ENCODE results near the gene PXK.
A peak's percentile ranks its signal among the peaks of the same experiment; 100 is the strongest.

Gene PXK

DNA sequence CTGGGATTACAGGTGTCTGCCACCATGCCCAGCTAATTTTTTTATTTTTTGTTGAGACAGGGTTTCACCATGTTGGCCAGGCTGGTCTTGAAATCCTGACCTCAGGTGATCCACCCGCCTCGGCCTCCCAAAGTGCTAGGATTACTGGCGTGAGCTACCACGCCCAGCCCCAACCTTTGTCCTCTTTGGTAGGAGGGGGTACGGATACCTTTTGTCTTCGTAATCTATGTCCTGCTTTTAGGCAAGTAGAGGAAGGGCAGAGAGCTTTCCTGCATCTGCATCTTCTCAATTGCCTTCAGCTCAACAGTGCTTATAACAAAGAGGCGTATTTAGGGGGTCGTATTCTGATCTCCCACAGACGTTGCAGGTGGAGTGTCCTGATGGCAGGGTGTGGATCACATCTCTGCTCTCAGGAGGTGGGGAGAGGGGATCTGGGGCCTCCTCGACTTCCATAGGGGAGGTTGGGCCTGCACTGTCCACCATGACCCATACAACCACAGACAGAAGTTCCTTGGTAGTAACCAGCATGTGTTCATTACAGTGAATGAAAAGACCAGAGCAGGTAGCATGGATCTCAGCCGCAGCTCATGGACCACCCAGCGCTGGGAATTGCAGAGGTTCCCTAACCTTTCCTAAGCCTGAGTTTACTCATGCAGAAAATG lies 137.8 kb downstream of the PXK start:
- no peak for FAIRE-seq

DNA sequence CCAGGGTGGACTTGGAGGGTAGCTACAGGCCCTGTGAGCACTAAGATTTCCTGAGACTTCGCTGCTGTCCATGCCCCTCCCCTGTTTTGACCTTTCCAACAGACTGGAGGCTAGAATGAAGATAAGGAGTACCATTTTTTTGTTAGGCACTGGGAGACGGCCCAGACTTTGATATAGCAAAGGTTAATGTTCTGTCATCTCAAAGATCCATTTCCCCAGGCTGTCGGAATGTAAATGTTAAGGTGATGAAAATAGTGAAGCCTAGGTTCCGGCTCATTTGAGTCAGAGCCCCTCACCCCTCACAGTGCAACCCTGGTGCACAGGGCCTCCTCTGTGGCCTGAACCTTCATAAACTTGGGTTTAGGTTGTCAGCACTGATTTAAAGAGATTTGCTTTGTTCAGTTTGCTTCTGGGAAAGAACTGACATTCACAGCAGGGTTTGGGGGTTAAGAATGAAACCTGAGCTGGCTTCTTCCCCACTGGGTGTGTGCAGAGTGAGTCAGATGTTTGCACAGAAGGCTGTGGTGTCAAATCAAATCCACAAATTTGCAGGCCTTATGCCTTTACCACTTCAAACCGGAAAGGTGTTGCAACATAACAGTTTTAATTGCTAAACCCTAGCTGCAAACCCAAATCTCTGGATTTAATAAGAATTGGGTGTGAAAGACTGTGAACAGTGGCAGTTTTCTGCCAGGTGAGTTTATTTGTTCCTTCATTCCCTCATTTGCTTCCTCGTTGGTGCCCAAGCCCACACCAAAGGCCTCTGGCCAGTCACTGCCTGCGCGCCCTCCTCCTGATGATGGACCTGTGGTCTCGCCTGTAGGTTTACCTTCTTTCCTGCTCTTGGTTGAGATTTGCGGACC lies 138.6 kb downstream of the PXK start:
- peak; percentile 100 for FAIRE-seq

DNA sequence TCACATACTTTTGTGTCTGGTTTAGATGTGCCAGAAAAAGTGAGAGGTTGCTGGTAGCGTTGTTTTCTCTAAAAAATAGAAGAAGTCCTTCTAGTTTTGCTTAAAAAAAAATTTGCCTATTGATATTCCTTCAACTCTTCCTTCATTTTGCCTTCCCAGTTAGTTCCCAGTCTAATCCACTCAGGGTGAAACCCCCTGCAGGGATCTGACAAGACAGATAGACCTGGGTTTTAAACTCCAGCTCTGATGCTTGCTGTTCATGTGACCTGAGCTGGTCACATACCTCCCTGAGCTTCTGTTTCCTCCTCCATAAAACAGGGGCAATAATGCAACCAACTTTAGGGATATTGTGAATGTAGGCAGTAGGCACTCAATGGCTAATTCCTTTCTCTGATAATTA lies 140.6 kb downstream of the PXK start:
- FAIRE-seq: no peak

DNA sequence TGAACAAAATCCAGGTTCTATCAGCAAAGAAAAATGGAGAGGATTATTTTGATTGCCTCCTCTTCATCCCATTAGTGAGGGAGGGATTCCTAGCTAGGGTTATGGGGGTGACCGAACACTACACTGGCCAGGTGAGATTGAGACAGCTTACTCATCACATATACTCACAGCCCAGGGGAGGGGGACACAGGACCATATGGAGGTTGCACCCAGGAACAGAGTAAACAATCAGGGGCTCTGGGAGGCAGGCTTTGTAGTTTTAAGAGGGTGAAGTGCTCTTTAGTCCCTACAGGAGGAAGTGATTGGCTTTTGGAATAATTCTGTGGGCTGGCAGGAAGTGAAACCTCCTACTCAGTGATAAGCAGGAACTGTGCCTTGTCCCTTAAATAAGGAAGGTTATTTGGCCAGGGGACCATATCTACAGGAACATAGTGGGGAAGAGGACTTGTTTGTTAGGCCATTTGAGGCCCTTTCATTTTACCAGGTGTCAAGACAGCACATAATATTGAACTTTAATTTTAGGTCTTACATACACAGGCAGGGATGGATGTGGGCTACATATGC lies 141.7 kb downstream of the PXK start:
- FAIRE-seq: no peak

DNA sequence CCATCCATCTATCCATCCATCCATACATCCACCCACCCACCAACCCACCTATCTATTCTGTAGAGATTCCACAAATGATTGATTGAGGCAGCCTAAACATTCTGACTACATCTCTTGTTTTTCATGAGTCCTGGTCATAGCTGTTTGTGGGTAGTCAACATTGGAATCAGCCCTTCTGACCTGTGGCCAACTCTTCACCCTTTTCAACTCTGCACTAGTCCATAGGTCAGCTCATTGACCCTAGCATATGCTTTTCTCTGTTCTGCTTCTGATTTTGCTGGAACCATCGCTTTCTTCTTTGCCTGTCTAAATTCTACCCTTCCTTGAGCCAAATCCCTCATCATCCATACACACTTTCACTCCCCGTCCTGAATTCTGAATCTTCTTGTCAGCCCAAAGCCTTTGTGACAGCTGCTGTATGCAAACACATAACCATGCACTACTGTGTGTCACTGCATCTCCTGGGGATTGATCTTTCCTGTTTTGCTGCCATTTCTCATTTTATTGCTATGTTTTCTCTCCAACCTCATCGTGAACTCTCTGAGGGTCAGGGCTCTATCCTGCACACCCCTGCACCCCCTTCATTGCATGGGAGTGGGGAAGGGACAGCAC lies 142.4 kb downstream of the PXK start:
- FAIRE-seq: no peak

Measured in islet of Langerhans (tissue), 1 donor.